DMS53 (cell line): ENCODE measurements around the gene GRAMD1B.
A peak's percentile ranks its signal among the peaks of the same experiment; 100 is the strongest.

Experiments
- DNase-seq: peaks from one replicate; lab custom pipeline; 2025; lab: John Stamatoyannopoulos, UW

The GRAMD1B gene

DNA sequence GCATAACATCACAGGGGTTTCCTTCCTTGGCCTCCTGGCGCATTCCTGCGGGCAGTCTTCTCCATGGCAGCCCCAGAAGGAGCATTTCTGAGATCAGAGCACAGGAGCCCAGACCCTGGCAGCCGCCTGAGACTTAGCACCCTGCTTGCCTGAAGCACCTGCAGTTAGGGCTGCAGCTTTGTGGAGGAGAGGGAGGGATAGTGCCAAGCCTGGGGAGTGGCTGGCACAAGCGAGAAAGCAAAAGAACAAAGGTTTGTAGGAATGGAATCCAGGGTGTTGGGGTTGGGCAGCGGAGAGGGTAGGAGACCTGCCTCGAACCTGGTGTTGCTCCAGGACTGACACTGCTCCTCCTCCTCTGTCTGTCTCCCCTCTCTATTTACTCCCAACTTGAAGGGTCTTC is 157.5 kb downstream of the GRAMD1B start:
- DNase-seq: peak; percentile 20

DNA sequence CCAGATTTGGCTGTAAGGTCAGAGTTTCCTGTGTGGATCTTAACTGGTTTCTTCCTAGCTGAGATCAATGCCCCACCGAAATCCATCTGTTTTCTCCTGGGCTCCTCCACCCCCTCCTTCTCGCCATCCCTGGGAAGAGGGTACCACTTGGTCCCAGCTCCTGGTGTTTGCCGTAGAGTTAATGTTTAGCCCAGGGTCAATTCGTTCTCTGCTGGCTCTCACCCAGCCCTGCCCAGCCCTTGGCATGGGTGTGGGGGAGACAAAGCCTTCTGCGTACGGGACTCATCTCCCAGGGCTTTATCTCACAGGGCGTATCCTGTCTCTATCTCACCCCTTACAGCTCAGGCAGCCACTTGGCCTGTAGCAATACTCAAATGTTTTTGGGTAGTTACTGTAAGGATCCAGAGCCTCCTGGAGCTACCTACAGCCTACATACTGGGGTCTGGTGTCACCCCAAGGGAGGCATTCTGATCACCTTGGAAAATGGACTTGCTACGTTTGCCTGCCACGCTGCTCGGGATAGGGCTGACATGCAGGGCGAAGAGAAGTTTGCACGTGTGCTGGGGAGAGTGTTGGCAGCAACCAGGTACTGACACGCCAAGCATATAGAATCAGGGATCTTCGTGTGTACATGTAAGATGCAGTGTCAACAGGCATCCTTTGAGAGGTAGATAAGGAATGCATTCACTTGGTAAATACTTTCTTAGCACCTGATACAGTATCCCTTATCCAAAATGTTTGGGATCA is 158.2 kb downstream of the GRAMD1B start:
- peak; percentile 87 for DNase-seq

GRCh38 chr11:123588864-123589262 is 158.8 kb downstream of the GRAMD1B start:
- DNase-seq: no peak

- peak; percentile 74 for DNase-seq
These were observed 160.3 kb downstream of the GRAMD1B start for GRCh38 chr11:123590296-123590912.

DNA sequence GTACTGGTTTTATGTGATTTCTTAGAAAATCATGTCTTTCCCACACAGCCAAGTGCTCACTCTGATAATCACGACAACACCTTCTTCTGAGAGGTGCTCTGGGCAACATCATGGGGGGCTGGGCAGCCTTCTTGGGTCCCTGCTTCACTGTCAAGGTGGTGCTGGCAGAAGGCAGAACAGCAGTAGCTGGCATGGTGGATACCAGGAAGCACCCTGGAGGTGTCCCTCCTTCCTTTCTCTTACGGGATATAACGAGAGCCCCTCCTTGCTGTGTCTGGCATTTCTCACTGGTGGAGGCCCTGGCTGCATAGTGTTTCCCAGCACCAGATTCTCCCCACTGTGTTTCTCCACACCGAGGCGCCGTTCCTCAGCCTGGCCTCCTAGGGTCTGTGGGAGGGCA is 163.5 kb downstream of the GRAMD1B start:
- no peak for DNase-seq

- DNase-seq: no peak
These were observed 164.3 kb downstream of the GRAMD1B start for GRCh38 chr11:123594188-123594901.

- DNase-seq: no peak
These were observed 164.9 kb downstream of the GRAMD1B start for GRCh38 chr11:123594921-123595320.

GRCh38 chr11:123597859-123598258 is 167.8 kb downstream of the GRAMD1B start:
- DNase-seq: peak; percentile 22

DNA sequence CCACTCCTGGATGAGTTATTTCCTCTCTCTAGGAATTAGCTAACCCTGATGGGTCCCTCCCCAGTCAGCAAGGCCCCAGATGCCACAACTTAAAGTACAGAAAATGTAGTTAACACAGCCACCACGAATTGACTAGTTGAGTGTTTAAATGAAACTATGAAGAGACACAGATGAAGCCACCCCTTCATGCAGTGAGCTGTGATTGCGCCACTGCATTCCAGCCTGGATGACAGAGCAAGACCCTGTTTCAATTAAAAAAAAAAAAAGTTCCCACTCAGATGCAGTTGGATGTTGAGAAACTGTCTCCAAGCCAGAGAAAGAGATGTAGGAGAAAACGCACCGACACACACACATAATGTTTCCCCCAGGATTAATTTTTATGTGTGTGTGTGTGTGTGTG is 171.1 kb downstream of the GRAMD1B start:
- no peak for DNase-seq

- DNase-seq: no peak
These were observed 171.7 kb downstream of the GRAMD1B start for GRCh38 chr11:123601743-123602142.

DNA sequence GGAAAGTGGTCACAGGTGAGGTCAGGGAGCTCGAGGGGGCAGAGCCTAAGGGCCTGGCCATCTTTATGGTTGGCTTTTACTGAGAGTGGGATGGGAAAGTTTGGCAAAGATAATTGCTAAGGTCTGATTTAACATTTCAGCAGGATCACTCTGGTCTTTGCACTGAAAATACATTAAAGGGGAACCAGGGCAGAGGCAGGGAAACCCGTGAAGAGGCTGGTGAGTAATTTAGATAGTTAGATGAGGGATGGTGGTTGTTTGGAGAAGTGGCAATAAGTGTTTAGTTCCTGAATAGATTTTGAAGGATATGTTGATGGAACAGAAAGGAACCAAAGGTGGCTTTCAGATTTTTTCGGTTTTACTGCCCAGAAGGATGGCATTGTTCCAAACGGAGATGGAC is 173.6 kb downstream of the GRAMD1B start:
- no peak for DNase-seq

GRCh38 chr11:123607781-123608180 is 177.7 kb downstream of the GRAMD1B start:
- no peak for DNase-seq

GRCh38 chr11:123608371-123608770 is 178.3 kb downstream of the GRAMD1B start:
- peak; percentile 9 for DNase-seq

- DNase-seq: no peak
These were observed 178.9 kb downstream of the GRAMD1B start for GRCh38 chr11:123608945-123609344.

- no peak for DNase-seq
These were observed 181.6 kb downstream of the GRAMD1B start for GRCh38 chr11:123611698-123612097.

DNA sequence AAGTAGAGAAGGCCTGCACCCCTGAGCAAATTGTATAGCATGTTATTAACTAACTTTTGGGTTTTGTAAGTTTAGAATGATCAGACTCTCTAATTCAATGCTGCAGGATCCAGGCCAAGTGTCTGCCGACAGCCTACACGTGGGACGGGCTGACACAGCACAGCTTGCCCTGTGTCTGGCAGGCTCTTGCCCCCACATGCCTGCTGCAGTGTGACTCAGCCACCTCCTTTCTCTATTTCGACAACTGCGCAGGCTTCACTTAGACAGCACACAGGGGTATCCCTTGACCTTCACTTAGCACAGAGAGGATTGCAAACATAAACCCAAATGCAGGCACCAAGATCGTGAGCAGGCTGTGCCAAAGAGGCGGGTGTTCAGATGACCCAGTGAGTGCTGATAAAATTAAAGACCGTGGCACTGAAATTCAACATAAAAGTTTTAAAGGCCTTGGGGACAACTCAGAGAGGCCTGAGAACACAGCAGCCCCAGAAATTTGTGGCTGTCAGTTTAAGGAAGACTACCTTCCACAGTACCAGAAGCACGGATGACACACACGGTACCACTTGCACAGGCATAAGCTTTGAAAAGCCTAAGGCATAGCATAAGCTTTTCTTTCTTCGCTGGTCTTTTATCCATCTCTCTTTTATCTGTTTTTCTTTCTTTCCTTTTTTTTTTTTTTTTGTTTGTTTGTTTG is 186.6 kb downstream of the GRAMD1B start:
- DNase-seq: no peak

- DNase-seq: no peak
These were observed 192.5 kb downstream of the GRAMD1B start for GRCh38 chr11:123622576-123622975.

DNA sequence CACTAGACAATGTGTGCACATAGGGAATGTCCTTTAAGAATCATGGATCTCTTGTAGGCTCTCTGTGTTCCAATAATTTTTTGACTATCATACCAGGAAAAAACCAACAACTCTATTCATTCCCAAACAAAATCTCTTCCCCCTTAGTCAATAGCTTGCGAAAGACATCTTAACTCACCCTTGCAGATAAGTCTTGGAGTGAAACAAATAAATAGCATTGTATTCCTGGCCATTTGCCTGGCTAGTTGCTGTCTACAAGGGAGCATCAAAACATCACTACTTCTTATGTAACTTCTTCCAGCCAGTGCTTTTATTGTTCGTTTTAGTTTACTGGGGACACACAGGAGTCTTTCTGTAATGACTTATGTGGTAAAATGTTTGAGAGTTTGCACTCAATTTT is 194.9 kb downstream of the GRAMD1B start:
- no peak for DNase-seq

GRCh38 chr11:123628936-123629683 is 199.0 kb downstream of the GRAMD1B start:
- DNase-seq: no peak

DNA sequence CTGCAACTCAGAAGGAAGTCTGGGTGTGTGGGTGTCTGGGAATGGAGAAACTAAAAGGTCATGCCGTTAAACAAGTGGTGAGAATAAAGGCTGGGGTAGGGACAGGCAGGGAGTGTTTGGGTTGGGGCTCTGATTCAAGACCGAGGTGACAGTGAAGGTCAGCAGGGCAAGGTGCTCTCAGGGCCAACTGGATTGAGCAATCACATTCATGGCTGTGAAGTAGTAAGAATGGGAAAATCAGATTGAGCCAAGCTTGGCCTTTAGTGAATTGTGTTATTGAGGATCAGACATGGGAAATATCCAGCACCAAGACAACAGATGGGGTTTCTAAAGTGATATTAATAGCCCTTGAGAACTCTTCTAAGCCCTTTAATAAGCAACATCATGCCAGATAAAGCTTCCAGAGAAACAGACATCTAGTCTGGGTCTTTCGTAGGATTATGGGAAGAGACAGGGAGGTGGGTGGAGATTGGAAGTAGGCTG is 200.1 kb downstream of the GRAMD1B start:
- DNase-seq: no peak

GRCh38 chr11:123640029-123640428 is 210.0 kb downstream of the GRAMD1B start:
- DNase-seq: no peak
